GM06990 (cell line): ENCODE data around the gene TWIST2.

Source experiments
- DNase-seq: peaks from one replicate; pipeline ENCODE4 v3.0.0-alpha.2; 2011; ENCODE audit not compliant: insufficient read length; ENCODE audit errors: extremely low read depth
- H3K27me3 ChIP-seq: replicated peaks from 2 replicates; pipeline ENCODE4 v1.6.0; 2011; ENCODE audit warnings: low read length; ENCODE audit not compliant: control insufficient read depth, insufficient read depth
- H3K36me3 ChIP-seq: 2 replicates; pipeline ENCODE4 v1.5.1; 2011; ENCODE audit warnings: low read length; ENCODE audit not compliant: control insufficient read depth, insufficient read depth
- H3K4me3 ChIP-seq: replicated peaks from 2 replicates; pipeline ENCODE4 v1.5.1; 2011; ENCODE audit warnings: low read depth, mild to moderate bottlenecking, control low read depth, low read length
- TF ChIP-seq, protein P1 (sequence below): IDR thresholded peaks from 2 replicates; pipeline ENCODE4 v1.5.1; 2011; ENCODE audit warnings: low read length, control low read depth, mild to moderate bottlenecking, inconsistent platforms; ENCODE audit not compliant: insufficient read depth, poor library complexity, severe bottlenecking

TWIST2 gene

DNA sequence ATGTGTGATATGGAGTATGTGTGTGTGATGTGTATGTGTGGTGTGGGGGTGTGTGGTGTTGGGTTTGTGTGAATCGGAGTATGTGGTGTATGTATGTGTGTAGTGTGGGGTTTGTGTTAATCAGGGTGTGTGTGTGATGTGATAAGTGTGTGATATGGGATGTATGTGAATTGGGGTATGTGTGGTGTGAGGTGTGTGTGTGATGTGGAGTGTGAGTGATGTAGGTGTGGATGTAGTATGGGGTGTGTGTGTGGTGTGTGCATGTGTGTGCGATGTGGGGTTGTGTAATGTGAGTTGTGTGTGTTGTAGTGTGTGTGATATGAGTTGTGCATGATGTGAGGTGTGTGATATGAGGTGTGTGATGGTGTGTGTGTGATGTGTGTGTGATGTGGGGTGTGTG, 54.4 kb downstream of the TWIST2 start:
- no peaks in the 10 kb centered on the region for H3K36me3 ChIP-seq
- H3K4me3 ChIP-seq, result no peak overlapping the region
- TF ChIP-seq, protein P1, sequence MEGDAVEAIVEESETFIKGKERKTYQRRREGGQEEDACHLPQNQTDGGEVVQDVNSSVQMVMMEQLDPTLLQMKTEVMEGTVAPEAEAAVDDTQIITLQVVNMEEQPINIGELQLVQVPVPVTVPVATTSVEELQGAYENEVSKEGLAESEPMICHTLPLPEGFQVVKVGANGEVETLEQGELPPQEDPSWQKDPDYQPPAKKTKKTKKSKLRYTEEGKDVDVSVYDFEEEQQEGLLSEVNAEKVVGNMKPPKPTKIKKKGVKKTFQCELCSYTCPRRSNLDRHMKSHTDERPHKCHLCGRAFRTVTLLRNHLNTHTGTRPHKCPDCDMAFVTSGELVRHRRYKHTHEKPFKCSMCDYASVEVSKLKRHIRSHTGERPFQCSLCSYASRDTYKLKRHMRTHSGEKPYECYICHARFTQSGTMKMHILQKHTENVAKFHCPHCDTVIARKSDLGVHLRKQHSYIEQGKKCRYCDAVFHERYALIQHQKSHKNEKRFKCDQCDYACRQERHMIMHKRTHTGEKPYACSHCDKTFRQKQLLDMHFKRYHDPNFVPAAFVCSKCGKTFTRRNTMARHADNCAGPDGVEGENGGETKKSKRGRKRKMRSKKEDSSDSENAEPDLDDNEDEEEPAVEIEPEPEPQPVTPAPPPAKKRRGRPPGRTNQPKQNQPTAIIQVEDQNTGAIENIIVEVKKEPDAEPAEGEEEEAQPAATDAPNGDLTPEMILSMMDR, result no peak
- H3K27me3 ChIP-seq, result peaks cover 2% of the 10 kb centered on the region; the same call in 1 of the 2 replicates
- DNase-seq, result no peak

DNA sequence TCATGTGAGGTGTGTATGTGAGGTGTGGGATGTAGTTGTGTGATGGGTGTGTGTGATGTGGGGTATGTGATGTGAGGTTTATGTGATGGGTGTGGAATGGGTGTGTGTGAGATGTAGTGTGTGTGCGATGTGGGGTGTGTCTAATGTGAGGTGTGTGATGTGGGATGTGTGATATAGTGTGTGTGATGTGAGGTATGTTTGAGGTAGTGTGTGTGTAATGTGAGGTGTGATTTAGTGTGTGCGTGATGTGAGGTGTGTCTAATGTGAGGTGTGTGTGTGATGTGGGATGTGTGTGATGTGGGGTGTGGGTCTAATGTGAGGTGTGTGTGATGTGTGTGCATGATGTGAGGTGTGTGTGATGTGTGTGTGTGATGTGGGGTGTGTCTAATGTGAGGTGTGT, 55.3 kb downstream of the TWIST2 start:
- H3K27me3 ChIP-seq, result no peaks in the 10 kb centered on the region; the same call in 1 of the 2 replicates
- TF ChIP-seq, protein P1, result no peak
- no peak for DNase-seq
- no peak overlapping the region for H3K4me3 ChIP-seq
- H3K36me3 ChIP-seq, result no peaks in the 10 kb centered on the region

DNA sequence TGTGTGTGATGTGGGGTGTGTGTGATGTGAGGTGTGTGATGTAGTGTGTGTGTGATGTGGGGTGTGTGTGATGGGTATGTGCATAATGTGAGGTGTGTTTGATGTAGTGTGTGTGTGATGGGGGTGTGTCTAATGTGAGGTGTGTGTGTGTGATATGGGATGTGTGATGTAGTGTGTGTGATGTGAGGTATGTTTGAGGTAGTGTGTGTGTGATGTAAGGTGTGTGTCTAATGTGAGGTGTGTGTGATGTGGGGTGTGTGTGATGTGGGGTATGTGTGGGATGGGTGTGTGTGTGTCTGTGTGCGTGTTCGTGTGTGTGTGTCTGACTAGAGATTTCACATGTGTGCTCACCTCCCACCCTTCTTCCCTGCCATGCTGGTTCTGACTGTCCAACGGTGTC, 56.3 kb downstream of the TWIST2 start:
- TF ChIP-seq, protein P1, result no peak
- no peaks in the 10 kb centered on the region for H3K27me3 ChIP-seq
- no peak for DNase-seq
- H3K36me3 ChIP-seq, result no peaks in the 10 kb centered on the region
- H3K4me3 ChIP-seq, result no peak overlapping the region

DNA sequence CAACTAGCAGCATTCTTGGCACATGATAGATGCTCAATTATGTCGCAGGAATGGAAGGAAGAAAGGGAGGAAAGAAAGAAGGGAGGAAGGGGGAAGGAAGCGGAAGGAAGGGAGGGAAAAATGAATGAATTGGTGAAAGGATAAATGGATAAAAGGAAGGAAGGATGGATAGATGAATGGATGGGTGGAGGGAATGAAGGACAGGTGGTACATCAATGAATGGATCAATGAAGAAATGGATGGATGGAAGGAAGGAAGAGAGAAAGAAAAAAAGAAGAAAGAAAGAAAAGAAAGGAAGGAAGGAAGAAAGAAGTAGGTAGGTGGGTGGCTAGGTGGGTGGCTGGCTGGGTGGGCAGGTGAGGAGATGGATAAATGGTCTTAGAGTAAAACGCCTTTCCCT, 56.8 kb downstream of the TWIST2 start:
- TF ChIP-seq, protein P1, result no peak
- no peak overlapping the region for H3K4me3 ChIP-seq
- H3K36me3 ChIP-seq, result no peaks in the 10 kb centered on the region
- no peaks in the 10 kb centered on the region for H3K27me3 ChIP-seq
- no peak for DNase-seq

DNA sequence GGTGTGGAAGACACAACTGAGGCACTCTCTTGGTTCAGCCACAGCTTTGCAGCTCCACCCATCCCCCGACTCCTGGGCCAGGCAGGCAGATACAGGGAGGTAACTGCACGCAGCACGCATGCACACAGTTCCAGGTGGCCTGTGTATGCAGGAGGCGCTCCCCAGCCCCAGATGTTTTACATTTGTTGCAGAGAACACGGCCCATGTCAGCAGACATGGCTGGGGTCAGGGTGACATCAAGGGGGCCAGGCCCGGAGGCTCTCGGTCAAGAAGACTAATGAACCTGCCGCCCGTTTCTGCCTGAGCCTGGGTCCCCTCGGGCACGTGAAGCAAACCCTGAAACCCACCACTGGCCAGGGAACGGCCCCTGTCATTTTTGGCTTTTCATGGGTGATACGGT, 57.3 kb downstream of the TWIST2 start:
- H3K36me3 ChIP-seq, result no peaks in the 10 kb centered on the region
- no peak for DNase-seq
- no peaks in the 10 kb centered on the region for H3K27me3 ChIP-seq
- TF ChIP-seq, protein P1, result no peak
- no peak overlapping the region for H3K4me3 ChIP-seq

DNA sequence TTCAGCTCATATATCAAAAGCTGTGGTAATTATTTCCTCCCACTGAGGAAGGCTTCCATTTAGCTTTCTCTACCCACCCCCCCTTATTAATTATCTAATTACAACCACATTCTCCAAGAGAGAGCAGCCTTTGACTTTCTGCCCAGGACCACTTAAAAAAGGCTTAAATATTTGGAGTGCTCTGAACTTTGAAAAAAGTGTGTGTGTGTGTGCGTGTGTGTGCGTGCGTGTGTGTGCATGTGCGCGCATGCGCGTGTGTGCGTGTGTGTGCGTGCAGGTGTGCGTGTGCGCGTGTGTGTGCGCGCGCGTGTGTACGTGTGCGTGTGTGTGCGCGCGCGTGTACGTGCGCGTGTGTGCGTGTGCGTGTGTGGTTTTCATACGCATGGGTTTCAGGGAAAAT, 57.8 kb downstream of the TWIST2 start:
- TF ChIP-seq, protein P1, result no peak
- Histone ChIP-seq H3K4me3 (no peak overlapping the region), H3K36me3 (no peaks in the 10 kb centered on the region), H3K27me3 (no peaks in the 10 kb centered on the region)
- no peak for DNase-seq
